Suprapubic skin (tissue), 4 donors: ENCODE measurements around the gene C22orf39.

ENCODE experiments used
- EP300 ChIP-seq: sonication (generic); formaldehyde crosslinking; IDR thresholded peaks from one replicate; pipeline ENCODE4 v1.6.1; 2017; ENCODE audit warnings: antibody characterized with exemption
- POLR2AphosphoS5 ChIP-seq, 3 donors: sonication (generic); formaldehyde crosslinking; IDR thresholded peaks; one replicate each; pipeline ENCODE4 v1.6.1; 2017; ENCODE audit warnings: antibody characterized with exemption in 3 of 3
- TF ChIP-seq, protein P1 (sequence below), 2 donors: fragments of 200-600 bp in 1 of 2; fragments of 450-650 bp in 1 of 2; sonication (generic) in 1 of 2; IDR thresholded peaks; one replicate each; pipeline ENCODE4 v1.5.1; 2016 to 2019; ENCODE audit warnings: antibody characterized with exemption in 2 of 2, mild to moderate bottlenecking in 1 of 2, moderate library complexity in 1 of 2

DNA sequence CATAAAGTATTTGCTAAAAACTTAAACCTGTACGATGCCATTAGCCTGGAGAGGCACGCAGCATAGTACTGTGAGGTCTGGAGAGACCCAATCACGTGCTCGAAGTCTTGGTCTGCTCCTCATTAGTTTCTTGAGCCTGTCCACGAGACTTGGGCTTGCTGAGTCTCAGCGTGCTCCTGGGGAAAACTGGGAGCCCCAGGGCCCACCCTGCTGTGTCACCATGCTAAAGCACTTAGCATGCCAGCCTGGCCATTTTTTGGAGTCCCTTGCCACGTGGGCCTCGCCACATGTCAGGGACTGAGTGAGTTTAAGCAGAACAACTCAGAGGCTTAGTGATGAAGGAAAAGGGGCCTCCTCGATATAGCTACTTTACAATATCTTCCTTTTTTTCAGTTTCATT lies 34.8 kb upstream of the C22orf39 start:
- TF ChIP-seq, protein P1, sequence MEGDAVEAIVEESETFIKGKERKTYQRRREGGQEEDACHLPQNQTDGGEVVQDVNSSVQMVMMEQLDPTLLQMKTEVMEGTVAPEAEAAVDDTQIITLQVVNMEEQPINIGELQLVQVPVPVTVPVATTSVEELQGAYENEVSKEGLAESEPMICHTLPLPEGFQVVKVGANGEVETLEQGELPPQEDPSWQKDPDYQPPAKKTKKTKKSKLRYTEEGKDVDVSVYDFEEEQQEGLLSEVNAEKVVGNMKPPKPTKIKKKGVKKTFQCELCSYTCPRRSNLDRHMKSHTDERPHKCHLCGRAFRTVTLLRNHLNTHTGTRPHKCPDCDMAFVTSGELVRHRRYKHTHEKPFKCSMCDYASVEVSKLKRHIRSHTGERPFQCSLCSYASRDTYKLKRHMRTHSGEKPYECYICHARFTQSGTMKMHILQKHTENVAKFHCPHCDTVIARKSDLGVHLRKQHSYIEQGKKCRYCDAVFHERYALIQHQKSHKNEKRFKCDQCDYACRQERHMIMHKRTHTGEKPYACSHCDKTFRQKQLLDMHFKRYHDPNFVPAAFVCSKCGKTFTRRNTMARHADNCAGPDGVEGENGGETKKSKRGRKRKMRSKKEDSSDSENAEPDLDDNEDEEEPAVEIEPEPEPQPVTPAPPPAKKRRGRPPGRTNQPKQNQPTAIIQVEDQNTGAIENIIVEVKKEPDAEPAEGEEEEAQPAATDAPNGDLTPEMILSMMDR (IDR thresholded peaks at IDR 0.05): no peak
- TF ChIP-seq POLR2AphosphoS5 (IDR thresholded peaks at IDR 0.05) (no peak), EP300 (no peak)
